Fibroblast of lung (primary cell): ENCODE results near the gene DLG2. TPM values are rescaled to one million over a fixed set of nuclear protein-coding genes. Genes with fewer than 3 reads are reported as not detected.

Experiments
- DNase-seq, 2 donors: peaks; one replicate each; pipeline versions ENCODE4 v3.0.0 to v3.0.0-alpha.2; 2010; ENCODE audit warnings: low read depth in 2 of 2
- H2AFZ ChIP-seq: 2 replicates; pipeline ENCODE4 v1.5.1; 2012; ENCODE audit warnings: low read length, control low read depth, inconsistent platforms
- H3K27ac ChIP-seq: 2 replicates; pipeline ENCODE4 v1.5.1; 2011; ENCODE audit warnings: low read length, control low read depth; ENCODE audit not compliant: insufficient read depth
- H3K27me3 ChIP-seq: 2 replicates; pipeline ENCODE4 v1.5.1; 2011; ENCODE audit warnings: mild to moderate bottlenecking, low read length; ENCODE audit not compliant: control insufficient read depth, insufficient read depth
- H3K36me3 ChIP-seq: 2 replicates; pipeline ENCODE4 v1.5.1; 2011; ENCODE audit warnings: low read length; ENCODE audit not compliant: control insufficient read depth, insufficient read depth
- H3K4me1 ChIP-seq: 2 replicates; pipeline ENCODE4 v1.5.1; 2011; ENCODE audit warnings: low read length; ENCODE audit not compliant: control insufficient read depth, insufficient read depth; ENCODE audit errors: extremely low read depth
- H3K4me2 ChIP-seq: 2 replicates; pipeline ENCODE4 v1.5.1; 2011; ENCODE audit warnings: low read length, control low read depth; ENCODE audit not compliant: insufficient read depth; ENCODE audit errors: extremely low read depth
- H3K4me3 ChIP-seq, 4 experiments: fragments of 200-600 bp in 1 of 4; sonication (generic) in 1 of 4; replicated peaks in 1 of 4; 2 replicates each; pipeline ENCODE4 v1.5.1; 2011 to 2016; ENCODE audit warnings: low read length in 4 of 4, low read depth in 3 of 4, mild to moderate bottlenecking in 3 of 4, control low read depth in 2 of 4, inconsistent platforms in 1 of 4, mixed read lengths in 1 of 4; ENCODE audit not compliant: insufficient read depth in 1 of 4; ENCODE audit errors: control extremely low read depth in 1 of 4
- H3K79me2 ChIP-seq: 2 replicates; pipeline ENCODE4 v1.5.1; 2012; ENCODE audit warnings: mild to moderate bottlenecking, low read length, inconsistent platforms; ENCODE audit not compliant: control insufficient read depth, insufficient read depth
- H3K9ac ChIP-seq: 2 replicates; pipeline ENCODE4 v1.5.1; 2011; ENCODE audit warnings: mild to moderate bottlenecking, low read length, control low read depth; ENCODE audit not compliant: insufficient read depth
- H3K9me3 ChIP-seq: 2 replicates; pipeline ENCODE4 v1.5.1; 2012; ENCODE audit warnings: low read depth, low read length; ENCODE audit not compliant: control insufficient read depth, insufficient read depth
- H4K20me1 ChIP-seq: 2 replicates; pipeline ENCODE4 v1.5.1; 2011; ENCODE audit warnings: low read length; ENCODE audit not compliant: control insufficient read depth, insufficient read depth; ENCODE audit errors: extremely low read depth
- CTCF ChIP-seq, 2 donors: IDR thresholded peaks in 1 of 2; conservative IDR thresholded peaks in 1 of 2; 1 replicate in 1 of 2; 2 replicates in 1 of 2; pipeline ENCODE4 v1.5.1; 2011 to 2012; ENCODE audit warnings: low read length in 2 of 2, control low read depth in 1 of 2, inconsistent platforms in 1 of 2, low read depth in 1 of 2, mild to moderate bottlenecking in 1 of 2
- EZH2 ChIP-seq: IDR thresholded peaks from 2 replicates; pipeline ENCODE4 v1.5.1; 2012; ENCODE audit warnings: low read length, control low read depth, mild to moderate bottlenecking; ENCODE audit errors: missing control alignments
- polyA plus RNA-seq, 2 donors: library from polyadenylated mRNA; depleted of rRNA in 1 of 2; stranded (reverse) in 1 of 2; unstranded in 1 of 2; fragments of >200 nt; gene quantifications; 2 replicates each; pipeline ENCODE4 v1.2.1, GENCODE V29; 2011 to 2012; ENCODE audit warnings: missing spikeins in 1 of 2
- total RNA-seq: library from RNA; depleted of rRNA; stranded (reverse); fragments of >200 nt; gene quantifications from 2 replicates; pipeline ENCODE4 v1.2.1, GENCODE V29; 2014

DLG2 gene
- total and polyA plus RNA-seq, 2 donors (not counting 1 experiment from before 2014, with no cell fraction given) = 0.77 to 2.3 TPM

- no peak overlapping the region for H3K9ac ChIP-seq
- no peaks in the 10 kb centered on the region for H3K79me2 ChIP-seq
- TF ChIP-seq CTCF (conservative IDR thresholded peaks at IDR 0.05 in 1 of 2, IDR thresholded peaks at IDR 0.05 in 1 of 2; ENCODE audit: low read depth in 1 of 2, low read length in 2 of 2) = no peak
- no peak for TF ChIP-seq EZH2
- no peaks in the 10 kb centered on the region for H3K4me1 ChIP-seq
- H3K36me3 ChIP-seq = no peaks in the 10 kb centered on the region
- no peaks in the 10 kb centered on the region for H3K27me3 ChIP-seq
- no peak overlapping the region for H2AFZ ChIP-seq
- no peak overlapping the region for H3K4me3 ChIP-seq
- DNase-seq = no peak
- no peaks in the 10 kb centered on the region for H4K20me1 ChIP-seq
- H3K4me2 ChIP-seq = no peak overlapping the region
- H3K27ac ChIP-seq = no peak overlapping the region
- H3K9me3 ChIP-seq = no peaks in the 10 kb centered on the region
Measured at GRCh38 chr11:85044911-85045310, 582.2 kb downstream of the DLG2 start.

DNA sequence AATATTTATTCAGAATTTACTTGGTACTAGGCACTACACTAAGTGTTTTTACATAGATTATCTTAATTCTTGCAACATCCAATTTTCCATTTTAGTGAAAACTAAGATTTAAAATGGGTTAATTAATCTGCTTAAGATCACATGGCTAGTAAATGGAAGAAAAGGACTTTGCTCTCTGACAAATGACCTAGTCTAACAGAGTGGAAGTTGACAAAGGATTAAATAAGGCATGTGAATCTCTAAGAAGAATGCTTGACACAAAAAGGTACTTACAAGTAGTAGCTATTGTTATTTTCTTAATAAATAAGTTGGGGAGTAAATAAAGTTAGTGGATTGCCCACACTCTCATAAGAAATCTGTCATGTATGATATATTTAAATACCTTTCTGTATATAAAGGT lies 584.8 kb downstream of the DLG2 start:
- no peaks in the 10 kb centered on the region for H3K4me1 ChIP-seq
- no peak for DNase-seq
- no peak for TF ChIP-seq CTCF (conservative IDR thresholded peaks at IDR 0.05 in 1 of 2, IDR thresholded peaks at IDR 0.05 in 1 of 2; ENCODE audit: low read depth in 1 of 2, low read length in 2 of 2)
- no peak for TF ChIP-seq EZH2

DNA sequence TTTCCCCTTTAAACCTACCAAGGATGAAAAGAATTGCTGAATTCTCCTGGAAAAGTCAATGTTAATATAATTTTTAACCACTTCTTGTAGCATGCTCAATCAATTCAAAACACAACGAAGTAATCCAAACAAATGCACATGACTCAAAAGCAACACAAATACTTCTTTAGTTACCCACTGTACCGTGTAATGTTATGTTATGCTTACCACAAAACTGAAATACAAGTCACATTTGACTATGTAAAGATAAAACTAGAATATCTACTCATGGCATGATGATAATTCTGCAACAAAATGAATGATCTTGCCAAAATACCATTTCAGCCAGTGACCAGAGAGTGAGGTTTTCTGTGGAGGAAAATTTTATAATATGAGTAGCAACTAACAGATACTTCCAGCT lies 587.0 kb downstream of the DLG2 start:
- Histone ChIP-seq H4K20me1 (no peaks in the 10 kb centered on the region), H3K9me3 (no peaks in the 10 kb centered on the region), H3K4me3 (no peak overlapping the region), H3K4me2 (no peak overlapping the region), H3K27me3 (no peaks in the 10 kb centered on the region), H3K27ac (no peak overlapping the region), H3K9ac (no peak overlapping the region), H2AFZ (no peak overlapping the region), H3K36me3 (no peaks in the 10 kb centered on the region), H3K4me1 (no peaks in the 10 kb centered on the region), H3K79me2 (no peaks in the 10 kb centered on the region)
- DNase-seq = peak; percentile 5 to 41
- no peak for TF ChIP-seq CTCF (conservative IDR thresholded peaks at IDR 0.05 in 1 of 2, IDR thresholded peaks at IDR 0.05 in 1 of 2; ENCODE audit: low read depth in 1 of 2, low read length in 2 of 2)
- no peak for TF ChIP-seq EZH2

More for the DNA sequence above, 584.8 kb downstream of the DLG2 start:
- H2AFZ ChIP-seq = no peak overlapping the region
- no peak overlapping the region for H3K27ac ChIP-seq
- no peak overlapping the region for H3K4me3 ChIP-seq
- H3K4me2 ChIP-seq = no peak overlapping the region
- no peaks in the 10 kb centered on the region for H3K79me2 ChIP-seq
- H3K9ac ChIP-seq = no peak overlapping the region
- H4K20me1 ChIP-seq = no peaks in the 10 kb centered on the region
- H3K9me3 ChIP-seq = no peaks in the 10 kb centered on the region
- H3K27me3 ChIP-seq = no peaks in the 10 kb centered on the region
- H3K36me3 ChIP-seq = no peaks in the 10 kb centered on the region
